ENCODE data around the gene RPSA. TPM values are rescaled to one million over a fixed set of nuclear protein-coding genes. Genes with fewer than 3 reads are reported as not detected.
"Not testable (repeated sequence)": the region's sequence is repeated elsewhere in the genome, so short reads cannot be mapped to it uniquely, and the experiment has no call there.

The RPSA gene
- total and polyA plus RNA-seq, 8 donors = 738 to 1,954 (median 1,788) TPM

DNA sequence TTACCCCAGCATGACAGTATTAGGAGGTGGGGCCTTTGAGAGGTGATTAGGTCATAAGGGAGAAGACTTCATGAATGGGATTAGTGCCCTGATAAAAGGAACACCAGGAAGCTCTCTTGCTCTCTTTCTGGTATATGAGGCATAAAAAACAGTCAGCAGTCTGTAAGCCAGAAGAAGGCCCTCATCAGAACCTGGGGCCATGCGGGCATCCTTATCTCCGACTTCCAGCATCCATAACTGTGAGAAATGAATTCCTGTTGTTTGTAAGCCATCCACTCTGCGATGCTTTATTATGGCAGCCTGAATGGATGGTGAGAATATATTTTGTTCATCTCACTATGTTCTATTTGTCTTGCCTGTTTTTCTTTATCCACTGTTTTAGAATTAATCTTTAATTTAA is 43.3 kb downstream of the RPSA start:
- H3K4me3 ChIP-seq = no peak overlapping the region
- no peak for DNase-seq
- ATAC-seq = no peak
- no peaks in the 10 kb centered on the region for H3K27me3 ChIP-seq
- H3K36me3 ChIP-seq = no peaks in the 10 kb centered on the region
- TF ChIP-seq, protein P1, sequence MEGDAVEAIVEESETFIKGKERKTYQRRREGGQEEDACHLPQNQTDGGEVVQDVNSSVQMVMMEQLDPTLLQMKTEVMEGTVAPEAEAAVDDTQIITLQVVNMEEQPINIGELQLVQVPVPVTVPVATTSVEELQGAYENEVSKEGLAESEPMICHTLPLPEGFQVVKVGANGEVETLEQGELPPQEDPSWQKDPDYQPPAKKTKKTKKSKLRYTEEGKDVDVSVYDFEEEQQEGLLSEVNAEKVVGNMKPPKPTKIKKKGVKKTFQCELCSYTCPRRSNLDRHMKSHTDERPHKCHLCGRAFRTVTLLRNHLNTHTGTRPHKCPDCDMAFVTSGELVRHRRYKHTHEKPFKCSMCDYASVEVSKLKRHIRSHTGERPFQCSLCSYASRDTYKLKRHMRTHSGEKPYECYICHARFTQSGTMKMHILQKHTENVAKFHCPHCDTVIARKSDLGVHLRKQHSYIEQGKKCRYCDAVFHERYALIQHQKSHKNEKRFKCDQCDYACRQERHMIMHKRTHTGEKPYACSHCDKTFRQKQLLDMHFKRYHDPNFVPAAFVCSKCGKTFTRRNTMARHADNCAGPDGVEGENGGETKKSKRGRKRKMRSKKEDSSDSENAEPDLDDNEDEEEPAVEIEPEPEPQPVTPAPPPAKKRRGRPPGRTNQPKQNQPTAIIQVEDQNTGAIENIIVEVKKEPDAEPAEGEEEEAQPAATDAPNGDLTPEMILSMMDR (IDR thresholded peaks at IDR 0.05) = no peak
- intact Hi-C loops (cut with DNase I) = no loop called here
- no peaks in the 10 kb centered on the region for H3K4me1 ChIP-seq
- no peaks in the 10 kb centered on the region for H3K9me3 ChIP-seq
- no peak overlapping the region for H3K27ac ChIP-seq

DNA sequence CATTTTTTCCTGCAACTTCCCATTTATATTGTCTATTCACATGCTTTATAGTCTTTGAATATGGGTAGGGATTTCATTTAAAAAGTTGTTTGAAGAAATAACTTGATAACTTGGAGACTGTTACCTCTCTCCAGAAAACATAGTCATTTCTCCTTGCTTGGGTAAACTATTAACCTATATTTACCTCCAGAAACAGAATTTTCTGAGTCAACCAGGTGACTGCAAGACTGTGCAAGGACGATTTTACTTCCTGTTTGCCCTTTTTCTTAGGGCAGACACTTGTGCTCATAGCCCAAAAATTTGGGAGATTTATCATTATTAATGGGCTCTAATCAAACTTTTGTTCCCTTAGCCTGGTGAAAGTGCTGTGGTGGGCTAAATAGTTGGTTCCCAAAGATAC is 46.6 kb downstream of the RPSA start:
- intact Hi-C loops (cut with DNase I) = no loop called here
- DNase-seq (no peak), ATAC-seq (no peak)
- Histone ChIP-seq H3K27ac (no peak overlapping the region), H3K4me3 (no peak overlapping the region), H3K9me3 (no peaks in the 10 kb centered on the region), H3K36me3 (no peaks in the 10 kb centered on the region), H3K27me3 (no peaks in the 10 kb centered on the region), H3K4me1 (no peaks in the 10 kb centered on the region)
- TF ChIP-seq, protein P1 (IDR thresholded peaks at IDR 0.05) = no peak

DNA sequence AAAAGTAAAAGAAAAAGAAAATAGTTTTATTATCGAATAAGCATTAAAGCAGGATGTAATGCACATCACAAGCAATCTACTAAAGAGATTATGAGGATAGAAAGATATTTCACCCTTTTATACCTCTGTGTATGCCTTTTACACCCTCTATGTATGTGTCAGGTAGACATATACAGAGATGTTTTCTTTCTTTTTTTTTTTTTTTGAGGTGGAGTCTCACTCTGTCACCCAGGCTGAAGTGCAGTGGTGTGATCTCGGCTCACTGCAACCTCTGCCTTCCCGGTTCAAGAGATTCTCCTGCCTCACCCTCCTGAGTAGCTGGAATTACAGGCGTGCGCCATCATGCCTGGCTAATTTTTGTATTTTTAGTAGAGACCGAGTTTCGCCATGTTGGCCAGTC is 47.4 kb downstream of the RPSA start:
- H3K4me3 ChIP-seq; ATAC-seq; DNase-seq; H3K9me3 ChIP-seq; H3K4me1 ChIP-seq; H3K27ac ChIP-seq; H3K27me3 ChIP-seq; intact Hi-C loops (cut with DNase I); H3K36me3 ChIP-seq: not testable (repeated sequence)

DNA sequence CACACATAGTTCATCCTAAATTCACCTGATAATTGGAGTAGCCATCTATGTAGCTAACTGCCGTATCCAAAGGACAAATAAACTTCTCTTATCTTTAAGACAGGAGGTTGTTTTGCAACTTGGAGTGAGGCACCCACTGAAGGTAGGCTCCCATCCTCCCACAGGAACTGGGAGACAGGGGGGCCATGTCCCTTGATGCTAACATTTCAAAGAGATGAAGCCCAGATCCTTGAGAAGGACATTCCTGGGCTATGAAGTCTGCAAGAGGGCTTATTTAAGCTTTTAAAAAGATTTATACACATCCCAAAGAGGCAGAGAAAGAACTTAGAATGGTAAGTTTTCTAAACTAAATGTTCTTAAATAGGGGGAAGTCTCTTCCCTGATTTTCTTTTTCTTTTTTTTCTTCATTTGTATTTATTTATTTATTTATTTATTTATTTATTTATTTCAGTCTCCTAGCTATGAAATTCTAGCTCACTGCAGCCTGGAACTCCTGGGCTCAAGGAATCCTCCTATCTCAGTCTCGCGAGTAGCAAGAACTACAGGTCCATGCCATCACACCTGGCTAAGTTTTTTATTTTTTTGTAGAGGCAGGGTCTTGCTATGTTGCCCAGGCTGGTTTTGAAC is 48.2 kb downstream of the RPSA start:
- no peak for DNase-seq
- TF ChIP-seq, protein P1 (IDR thresholded peaks at IDR 0.05) = no peak
- H3K4me3 ChIP-seq = no peak overlapping the region
- no peaks in the 10 kb centered on the region for H3K9me3 ChIP-seq
- no peaks in the 10 kb centered on the region for H3K4me1 ChIP-seq
- H3K36me3 ChIP-seq = no peaks in the 10 kb centered on the region
- intact Hi-C loops (cut with DNase I) = no loop called here
- no peak overlapping the region for H3K27ac ChIP-seq
- no peaks in the 10 kb centered on the region for H3K27me3 ChIP-seq
- ATAC-seq = no peak

DNA sequence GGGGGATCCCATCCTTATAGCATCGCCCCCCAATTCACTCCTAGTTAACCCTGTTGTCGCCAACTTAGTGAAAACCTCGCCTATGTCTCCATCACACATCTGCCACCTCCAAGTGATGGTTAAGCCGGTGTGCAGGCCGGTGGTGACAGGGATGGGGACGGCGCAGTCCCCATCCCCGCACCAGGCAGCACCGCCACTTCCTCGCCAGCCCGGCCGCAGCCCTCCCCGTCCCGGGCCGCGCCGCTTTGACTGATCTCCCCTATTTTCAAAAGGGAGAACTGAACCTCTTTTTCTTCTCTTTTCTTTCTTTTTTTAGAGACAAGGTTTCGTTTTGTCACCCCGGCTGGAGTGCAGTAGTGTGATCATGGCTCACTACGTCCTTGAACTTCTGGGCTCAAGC is 49.6 kb downstream of the RPSA start:
- intact Hi-C loops (cut with DNase I) = no loop called here
- Histone ChIP-seq H3K27ac (no peak overlapping the region), H3K4me3 (no peak overlapping the region), H3K27me3 (no peaks in the 10 kb centered on the region), H3K36me3 (no peaks in the 10 kb centered on the region), H3K4me1 (no peaks in the 10 kb centered on the region), H3K9me3 (no peaks in the 10 kb centered on the region)
- no peak for DNase-seq
- no peak for ATAC-seq
- TF ChIP-seq, protein P1 (IDR thresholded peaks at IDR 0.05) = no peak

DNA sequence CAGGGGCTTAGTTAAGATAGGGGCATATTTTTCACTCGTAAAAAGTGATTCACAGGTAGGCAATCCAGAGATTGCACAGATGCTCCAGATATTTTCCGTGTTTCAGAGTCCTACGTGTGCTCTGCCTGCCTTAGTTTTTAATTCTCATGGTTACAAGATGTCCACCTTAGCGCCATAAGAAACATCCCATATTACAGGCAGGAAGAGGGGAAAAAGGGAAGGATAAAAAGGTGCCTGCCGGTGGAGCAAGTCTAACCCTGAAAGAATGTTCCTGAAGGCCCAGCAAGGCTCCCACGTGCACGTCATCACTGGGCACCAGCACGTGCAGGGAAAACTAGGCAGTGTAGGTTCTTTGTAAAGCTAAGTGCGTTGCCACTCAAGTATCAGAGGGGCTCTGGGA is 50.8 kb downstream of the RPSA start:
- intact Hi-C loops (cut with DNase I) = no loop called here
- no peak overlapping the region for H3K4me3 ChIP-seq
- no peaks in the 10 kb centered on the region for H3K36me3 ChIP-seq
- H3K27me3 ChIP-seq = no peaks in the 10 kb centered on the region
- TF ChIP-seq, protein P1 (IDR thresholded peaks at IDR 0.05) = no peak
- DNase-seq = no peak
- no peak for ATAC-seq
- H3K4me1 ChIP-seq = no peaks in the 10 kb centered on the region
- no peaks in the 10 kb centered on the region for H3K9me3 ChIP-seq
- no peak overlapping the region for H3K27ac ChIP-seq

DNA sequence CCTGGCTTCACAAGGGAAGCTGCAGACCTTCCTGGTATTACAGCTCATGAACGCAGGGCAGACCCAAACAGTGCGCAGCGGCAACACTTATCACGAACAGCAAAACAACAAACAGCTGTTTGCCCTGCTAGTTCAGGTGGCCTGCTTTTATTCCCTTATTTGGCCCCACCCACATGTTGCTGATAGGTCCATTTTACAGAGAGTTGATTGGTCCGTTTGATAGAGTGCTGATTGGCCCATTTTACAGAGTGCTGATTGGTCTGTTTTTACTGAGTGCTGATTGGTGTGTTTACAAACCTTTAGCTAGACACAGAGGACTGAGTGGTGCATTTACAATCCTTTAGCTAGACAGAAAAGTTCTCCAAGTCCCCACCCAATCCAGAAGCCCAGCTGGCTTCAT is 52.1 kb downstream of the RPSA start:
- H3K4me1 ChIP-seq; H3K9me3 ChIP-seq; H3K27ac ChIP-seq; H3K36me3 ChIP-seq; H3K4me3 ChIP-seq; ATAC-seq; intact Hi-C loops (cut with DNase I); H3K27me3 ChIP-seq; DNase-seq: not testable (repeated sequence)

All from left lung (tissue), 10 donors.